ENCODE measurements around the gene UNC80.
A peak's percentile ranks its signal among the peaks of the same experiment; 100 is the strongest.

Gene UNC80

GRCh38 chr2:209913786-209914345 is 142.2 kb downstream of the UNC80 start:
- no peak for DNase-seq

- no peak for DNase-seq
These were observed 145.6 kb downstream of the UNC80 start for GRCh38 chr2:209917154-209917771.

- no peak for DNase-seq
These were observed 146.6 kb downstream of the UNC80 start for GRCh38 chr2:209918251-209918650.

GRCh38 chr2:209922116-209922515 is 150.5 kb downstream of the UNC80 start:
- DNase-seq: no peak

- no peak for DNase-seq
These were observed 157.7 kb downstream of the UNC80 start for GRCh38 chr2:209929369-209929768.

- DNase-seq: peak; percentile 24
These were observed 162.2 kb downstream of the UNC80 start for GRCh38 chr2:209933499-209934483.

- DNase-seq: no peak
These were observed 164.6 kb downstream of the UNC80 start for GRCh38 chr2:209936106-209936666.

GRCh38 chr2:209937893-209938292 is 166.3 kb downstream of the UNC80 start:
- DNase-seq: no peak

- no peak for DNase-seq
These were observed 167.3 kb downstream of the UNC80 start for GRCh38 chr2:209938906-209939305.

- no peak for DNase-seq
These were observed 169.3 kb downstream of the UNC80 start for GRCh38 chr2:209940936-209941335.

GRCh38 chr2:209942426-209942825 is 170.8 kb downstream of the UNC80 start:
- DNase-seq: no peak

- DNase-seq: no peak
These were observed 171.4 kb downstream of the UNC80 start for GRCh38 chr2:209942936-209943605.

- DNase-seq: no peak
These were observed 172.1 kb downstream of the UNC80 start for GRCh38 chr2:209943776-209944175.

GRCh38 chr2:209946539-209946938 is 174.9 kb downstream of the UNC80 start:
- DNase-seq: no peak

- no peak for DNase-seq
These were observed 184.6 kb downstream of the UNC80 start for GRCh38 chr2:209956271-209956670.

- DNase-seq: no peak
These were observed 186.4 kb downstream of the UNC80 start for GRCh38 chr2:209958016-209958415.

GRCh38 chr2:209960045-209960444 is 188.4 kb downstream of the UNC80 start:
- DNase-seq: no peak

- DNase-seq: no peak
These were observed 189.3 kb downstream of the UNC80 start for GRCh38 chr2:209960676-209961630.

GRCh38 chr2:209965723-209966122 is 194.1 kb downstream of the UNC80 start:
- DNase-seq: no peak

GRCh38 chr2:209969692-209970091 is 198.1 kb downstream of the UNC80 start:
- DNase-seq: no peak

GRCh38 chr2:209970271-209970670 is 198.6 kb downstream of the UNC80 start:
- no peak for DNase-seq

- DNase-seq: no peak
These were observed 199.1 kb downstream of the UNC80 start for GRCh38 chr2:209970711-209971110.
